H1 (cell line): ENCODE data around the gene HIBCH.
A peak's percentile ranks its signal among the peaks of the same experiment; 100 is the strongest.

Source experiments
- ATF2 ChIP-seq: IDR thresholded peaks from 2 replicates; pipeline ENCODE4 v1.6.1; 2012; ENCODE audit warnings: low read length, inconsistent platforms
- ATF3 ChIP-seq: IDR thresholded peaks from 2 replicates; pipeline ENCODE4 v1.6.1; 2011; ENCODE audit warnings: low read depth, mild to moderate bottlenecking, low read length; ENCODE audit not compliant: insufficient read depth
- BACH1 ChIP-seq: IDR thresholded peaks from 2 replicates; pipeline ENCODE4 v1.6.1; 2012; ENCODE audit warnings: low read length, improper control_type of control experiment
- BCL11A ChIP-seq, 2 experiments: IDR thresholded peaks; one replicate each; pipeline ENCODE4 v1.6.1; 2011; ENCODE audit warnings: low read depth in 2 of 2, low read length in 2 of 2, mild to moderate bottlenecking in 2 of 2
- CEBPB ChIP-seq: IDR thresholded peaks from 2 replicates; pipeline ENCODE4 v1.6.1; 2012; ENCODE audit warnings: low read depth, low read length
- CTCF ChIP-seq, 3 experiments: IDR thresholded peaks; 1 replicate in 2 of 3; 2 replicates in 1 of 3; pipeline versions ENCODE4 v1.5.1 to v1.6.1; 2011; ENCODE audit warnings: low read length in 3 of 3, mild to moderate bottlenecking in 3 of 3, inconsistent platforms in 2 of 3, low read depth in 1 of 3, moderate library complexity in 1 of 3; ENCODE audit not compliant: insufficient read depth in 1 of 3; ENCODE audit errors: control extremely low read depth in 1 of 3
- EGR1 ChIP-seq: IDR thresholded peaks from 2 replicates; pipeline ENCODE4 v1.6.1; 2011; ENCODE audit warnings: low read depth, low read length, borderline replicate concordance
- HDAC2 ChIP-seq, 2 experiments: fragments of 300-600 bp in 1 of 2; sonication (generic) in 1 of 2; IDR thresholded peaks; 2 replicates each; pipeline ENCODE4 v1.6.1; 2011 to 2012; ENCODE audit warnings: low read depth in 2 of 2, low read length in 2 of 2, mild to moderate bottlenecking in 2 of 2, moderate library complexity in 2 of 2, borderline replicate concordance in 1 of 2, inconsistent platforms in 1 of 2
- PHF8 ChIP-seq: fragments of 200-600 bp; sonication (generic); conservative IDR thresholded peaks from 2 replicates; pipeline ENCODE4 v1.7.1; 2012; ENCODE audit warnings: low read depth, mild to moderate bottlenecking, inconsistent platforms, low read length, moderate library complexity
- POLR2AphosphoS5 ChIP-seq: IDR thresholded peaks from 2 replicates; pipeline ENCODE4 v1.6.1; 2011; ENCODE audit warnings: low read depth, low read length
- RFX5 ChIP-seq: IDR thresholded peaks from 2 replicates; pipeline ENCODE4 v1.6.1; 2011; ENCODE audit warnings: low read depth, low read length, improper control_type of control experiment, borderline replicate concordance
- TCF12 ChIP-seq: IDR thresholded peaks from 2 replicates; pipeline ENCODE4 v1.6.1; 2011; ENCODE audit warnings: low read depth, mild to moderate bottlenecking, low read length
- TF ChIP-seq, protein P1 (sequence below): IDR thresholded peaks from 2 replicates; pipeline ENCODE4 v1.6.1; 2011; ENCODE audit warnings: low read length, improper control_type of control experiment
- TF ChIP-seq, protein P2 (sequence below): IDR thresholded peaks from 2 replicates; pipeline ENCODE4 v1.6.1; 2012; ENCODE audit warnings: inconsistent platforms

- TF ChIP-seq EGR1 (no peak), TCF12 (no peak), ATF3 (no peak), CEBPB (no peak), BACH1 (no peak), POLR2AphosphoS5 (no peak), ATF2 (no peak), PHF8 (no peak), CTCF (IDR thresholded peaks at IDR 0.05; ENCODE audit: control extremely low read depth in 1 of 3, insufficient read depth in 1 of 3, low read depth in 1 of 3, low read length in 3 of 3) (peak in 2 of 3 experiments; percentile 17 to 21; a peak in 2 of 4 replicates), HDAC2 (IDR thresholded peaks at IDR 0.05; ENCODE audit: borderline replicate concordance in 1 of 2, low read depth in 2 of 2, low read length in 2 of 2) (no peak), BCL11A (IDR thresholded peaks at IDR 0.05; ENCODE audit: low read depth in 2 of 2, low read length in 2 of 2) (no peak), RFX5 (no peak)
- TF ChIP-seq, protein P1, sequence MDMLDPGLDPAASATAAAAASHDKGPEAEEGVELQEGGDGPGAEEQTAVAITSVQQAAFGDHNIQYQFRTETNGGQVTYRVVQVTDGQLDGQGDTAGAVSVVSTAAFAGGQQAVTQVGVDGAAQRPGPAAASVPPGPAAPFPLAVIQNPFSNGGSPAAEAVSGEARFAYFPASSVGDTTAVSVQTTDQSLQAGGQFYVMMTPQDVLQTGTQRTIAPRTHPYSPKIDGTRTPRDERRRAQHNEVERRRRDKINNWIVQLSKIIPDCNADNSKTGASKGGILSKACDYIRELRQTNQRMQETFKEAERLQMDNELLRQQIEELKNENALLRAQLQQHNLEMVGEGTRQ: no peak
- TF ChIP-seq, protein P2, sequence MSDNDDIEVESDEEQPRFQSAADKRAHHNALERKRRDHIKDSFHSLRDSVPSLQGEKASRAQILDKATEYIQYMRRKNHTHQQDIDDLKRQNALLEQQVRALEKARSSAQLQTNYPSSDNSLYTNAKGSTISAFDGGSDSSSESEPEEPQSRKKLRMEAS: no peak
Observed at GRCh38 chr2:190277234-190278112, 42.2 kb downstream of the HIBCH start.
